Epithelial cell of prostate (primary cell): ENCODE results near the gene SH2D1B.
"Not testable (repeated sequence)": the region's sequence is repeated elsewhere in the genome, so short reads cannot be mapped to it uniquely, and the experiment has no call there.

Source experiments
- DNase-seq: peaks from one replicate; pipeline ENCODE4 v3.0.0-alpha.2; 2011; ENCODE audit warnings: low read depth, low spot score
- H3K27ac ChIP-seq: fragments of 450-650 bp; 2 replicates; pipeline ENCODE4 v1.5.1; 2017; ENCODE audit warnings: mild to moderate bottlenecking

SH2D1B gene

GRCh38 chr1:162412002-162412401, at the start of gene SH2D1B:
TSS of gene SH2D1B (minus strand) at chr1:162412136. CDS start at chr1:162412016, 120 bp downstream.
- H3K27ac ChIP-seq: peak within 1 kb of the TSS; percentile 25
- DNase-seq: no peak

- no peak for DNase-seq
- H3K27ac ChIP-seq: no peak overlapping the region
Measured at GRCh38 chr1:162458236-162458635, 46.3 kb upstream of the SH2D1B start.

- no peak for DNase-seq
- no peak overlapping the region for H3K27ac ChIP-seq
Measured at GRCh38 chr1:162456323-162456722, 44.4 kb upstream of the SH2D1B start.

GRCh38 chr1:162454361-162454760, 42.4 kb upstream of the SH2D1B start:
- H3K27ac ChIP-seq, DNase-seq: not testable (repeated sequence)

- DNase-seq: no peak
- H3K27ac ChIP-seq: no peak overlapping the region
Measured at GRCh38 chr1:162446946-162447345, 35.0 kb upstream of the SH2D1B start.

- H3K27ac ChIP-seq: no peak overlapping the region
- DNase-seq: no peak
Measured at GRCh38 chr1:162444903-162445302, 33.0 kb upstream of the SH2D1B start.

GRCh38 chr1:162432977-162433713, 21.2 kb upstream of the SH2D1B start:
- not testable (repeated sequence) for DNase-seq, H3K27ac ChIP-seq

GRCh38 chr1:162430583-162430982, 18.6 kb upstream of the SH2D1B start:
- no peak for DNase-seq
- no peak overlapping the region for H3K27ac ChIP-seq

GRCh38 chr1:162422662-162423375, 10.9 kb upstream of the SH2D1B start:
- H3K27ac ChIP-seq: no peak overlapping the region

GRCh38 chr1:162421258-162422164, 9.6 kb upstream of the SH2D1B start:
- no peak for DNase-seq
- no peak overlapping the region for H3K27ac ChIP-seq

More at GRCh38 chr1:162422662-162423375, 10.9 kb upstream of the SH2D1B start:
- DNase-seq: no peak

- peak overlapping the region; percentile 74 for H3K27ac ChIP-seq
- DNase-seq: no peak
Measured at GRCh38 chr1:162420120-162420519, 8.2 kb upstream of the SH2D1B start.

GRCh38 chr1:162419450-162419931, 7.6 kb upstream of the SH2D1B start:
- H3K27ac ChIP-seq: peak overlapping the region; percentile 74
- DNase-seq: peak; percentile 53

GRCh38 chr1:162418584-162418983, 6.6 kb upstream of the SH2D1B start:
- H3K27ac ChIP-seq: peak overlapping the region; percentile 74
- not testable (repeated sequence) for DNase-seq

GRCh38 chr1:162417650-162418049, 5.7 kb upstream of the SH2D1B start:
- DNase-seq: no peak
- H3K27ac ChIP-seq: no peak overlapping the region

- DNase-seq: no peak
- H3K27ac ChIP-seq: no peak overlapping the region
Measured at GRCh38 chr1:162416909-162417308, 5.0 kb upstream of the SH2D1B start.

- H3K27ac ChIP-seq: no peak overlapping the region
- no peak for DNase-seq
Measured at GRCh38 chr1:162416215-162416614, 4.3 kb upstream of the SH2D1B start.

- no peak for DNase-seq
- H3K27ac ChIP-seq: no peak overlapping the region
Measured at GRCh38 chr1:162407539-162407938, 4.4 kb downstream of the SH2D1B start.

- no peak overlapping the region for H3K27ac ChIP-seq
Measured at GRCh38 chr1:162406811-162407210, 5.1 kb downstream of the SH2D1B start.

GRCh38 chr1:162405800-162406199, 6.1 kb downstream of the SH2D1B start:
- DNase-seq: no peak
- H3K27ac ChIP-seq: peak overlapping the region; percentile 13

More at GRCh38 chr1:162406811-162407210, 5.1 kb downstream of the SH2D1B start:
- no peak for DNase-seq

- peak overlapping the region; percentile 13 for H3K27ac ChIP-seq
- no peak for DNase-seq
Measured at GRCh38 chr1:162404550-162405160, 7.3 kb downstream of the SH2D1B start.
